ENCODE results near the gene TAS2R1.

Gene TAS2R1

GRCh38 chr5:9582406-9582805 lies 47.7 kb downstream of the TAS2R1 start:
- no peak overlapping the region for H3K4me3 ChIP-seq (ENCODE audit: low read depth, low read length)
- DNase-seq (ENCODE audit: low read depth, low spot score): no peak
- no peak for TF ChIP-seq CTCF (IDR thresholded peaks at IDR 0.05; ENCODE audit: low read depth, low read length)
- in situ Hi-C loops (cut with HindIII; ENCODE audit: low sequenced_read_pairs): no loop called here
